ENCODE results near the gene IFI27L2.

Gene IFI27L2

GRCh38 chr14:94103554-94104150 lies 25.8 kb downstream of the IFI27L2 start:
- FAIRE-seq (no peak), DNase-seq (ENCODE audit: low spot score) (no peak)

DNA sequence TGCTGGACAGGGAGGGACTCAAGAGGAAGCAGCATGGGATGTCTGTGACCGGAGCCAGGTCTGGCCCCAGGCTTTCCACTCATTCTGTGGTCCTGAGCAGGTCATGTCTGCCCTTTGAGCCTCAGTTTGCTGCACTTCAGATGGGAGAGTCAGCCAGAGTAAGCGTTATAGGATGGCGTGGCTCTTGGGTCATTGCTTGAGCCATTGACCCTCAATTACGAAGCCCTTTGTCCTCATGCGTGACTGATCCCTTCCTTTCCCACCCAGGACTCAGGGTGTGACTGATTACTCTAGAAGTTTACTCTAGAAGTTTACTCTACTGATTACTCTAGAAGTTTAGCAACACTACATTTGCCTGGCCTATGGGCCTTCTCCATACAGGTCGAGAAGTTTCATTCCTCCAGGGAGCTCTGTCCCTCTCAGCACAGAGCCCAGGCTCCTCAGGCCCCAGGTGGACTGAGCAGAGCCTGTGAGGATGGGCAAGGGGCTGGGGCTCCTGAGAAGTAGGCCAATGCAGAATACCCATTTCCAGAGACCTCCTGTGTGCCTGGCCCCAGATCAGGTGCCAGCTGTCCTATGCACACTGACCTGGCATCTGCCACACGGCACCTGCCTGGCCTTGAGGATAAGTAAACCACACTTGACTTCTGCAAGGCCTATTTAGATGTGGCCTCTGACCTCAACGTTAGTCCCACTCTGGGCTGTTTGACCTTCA lies 26.5 kb downstream of the IFI27L2 start:
- DNase-seq (ENCODE audit: low spot score) (no peak), FAIRE-seq (no peak)

DNA sequence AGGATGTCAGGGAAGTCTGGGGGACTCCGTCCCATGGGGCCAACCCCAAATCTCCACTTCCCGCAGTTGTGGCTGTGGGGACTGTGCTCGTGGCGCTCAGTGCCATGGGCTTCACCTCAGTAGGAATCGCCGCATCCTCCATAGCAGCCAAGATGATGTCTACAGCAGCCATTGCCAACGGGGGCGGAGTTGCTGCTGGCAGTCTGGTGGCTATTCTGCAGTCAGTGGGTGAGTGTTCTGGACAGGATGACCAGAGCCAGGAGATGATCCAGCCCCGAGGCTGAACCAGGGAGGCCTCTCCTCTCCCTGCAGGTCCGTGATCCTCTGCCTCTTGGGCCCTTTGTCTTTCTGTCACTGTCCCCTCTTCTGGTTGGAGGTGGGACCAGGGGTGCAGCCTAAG lies 27.7 kb downstream of the IFI27L2 start:
- DNase-seq (ENCODE audit: low spot score) (no peak), FAIRE-seq (no peak)

DNA sequence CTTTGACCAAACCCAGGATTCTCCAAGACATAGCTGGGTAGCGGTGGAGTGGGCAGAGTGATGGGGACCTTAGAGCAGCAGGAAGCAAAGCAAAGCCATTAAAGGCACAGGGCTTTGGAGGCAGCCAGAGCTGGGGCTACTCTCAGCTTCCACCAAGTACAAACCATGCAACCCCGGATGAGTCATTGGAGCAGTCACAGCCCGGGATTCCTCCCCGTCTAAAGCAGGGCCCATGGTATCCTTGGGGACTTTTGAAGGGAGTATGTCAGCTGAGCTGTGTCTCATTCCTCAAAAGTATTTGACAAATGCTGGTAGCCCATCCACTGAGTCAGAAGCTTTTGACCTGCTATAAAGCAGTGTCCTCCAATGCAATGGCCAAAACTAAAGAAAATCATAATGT lies 28.6 kb downstream of the IFI27L2 start:
- peak; percentile 57 for DNase-seq (ENCODE audit: low spot score)
- FAIRE-seq: peak; percentile 38

- no peak for DNase-seq (ENCODE audit: low spot score)
- no peak for FAIRE-seq
Measured at GRCh38 chr14:94099006-94099405, 30.4 kb downstream of the IFI27L2 start.

- no peak for FAIRE-seq
- DNase-seq (ENCODE audit: low spot score): no peak
Measured at GRCh38 chr14:94098326-94098992, 30.9 kb downstream of the IFI27L2 start.

DNA sequence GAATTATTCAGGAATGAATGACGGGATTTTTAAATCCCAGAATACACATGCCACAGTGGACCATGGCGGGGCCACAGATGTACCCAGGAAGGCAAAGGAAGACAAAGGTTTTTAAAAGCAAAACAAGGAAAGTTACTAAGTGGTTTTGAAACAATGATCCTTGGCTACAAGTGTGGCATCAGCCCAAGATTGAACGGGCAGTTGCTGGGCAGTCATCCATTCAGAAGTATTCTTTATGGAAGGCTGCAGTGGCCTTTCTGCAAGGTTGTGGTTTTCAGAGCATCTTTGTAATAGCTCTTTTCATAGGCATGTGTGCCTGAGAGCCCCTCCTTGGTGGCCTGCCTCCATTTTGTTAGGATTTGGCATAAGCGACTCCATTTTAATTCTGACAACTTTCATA lies 32.3 kb downstream of the IFI27L2 start:
- DNase-seq (ENCODE audit: low spot score): no peak
- no peak for FAIRE-seq

- DNase-seq (ENCODE audit: low spot score): no peak
- FAIRE-seq: no peak
Measured at GRCh38 chr14:94093418-94093817, 36.0 kb downstream of the IFI27L2 start.

- DNase-seq (ENCODE audit: low spot score): peak; percentile 46
Measured at GRCh38 chr14:94089479-94089878, 39.9 kb downstream of the IFI27L2 start.

DNA sequence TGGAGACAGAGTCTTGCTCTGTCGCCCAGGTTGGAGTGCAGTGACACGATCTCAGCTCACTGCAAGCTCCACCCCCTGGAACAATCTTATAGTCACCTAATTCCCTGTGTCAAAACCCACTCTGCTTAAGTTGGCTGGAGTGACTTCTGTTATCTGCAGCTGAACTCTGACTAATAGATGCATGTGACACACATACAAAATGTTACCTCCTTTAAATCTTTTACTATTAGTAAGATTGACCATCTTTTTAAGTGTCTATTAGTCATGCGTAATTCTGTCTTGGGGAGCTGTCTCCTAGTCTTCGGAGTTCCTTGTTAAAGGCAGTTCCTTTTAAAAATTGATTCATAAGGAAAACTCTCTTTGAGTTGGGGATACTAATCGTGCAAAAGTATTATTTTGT lies 40.9 kb downstream of the IFI27L2 start:
- DNase-seq (ENCODE audit: low spot score): peak; percentile 44
- FAIRE-seq: peak; percentile 7

More at GRCh38 chr14:94089479-94089878, 39.9 kb downstream of the IFI27L2 start:
- FAIRE-seq: no peak

- FAIRE-seq (no peak), DNase-seq (ENCODE audit: low spot score) (no peak)
Measured at GRCh38 chr14:94087891-94088290, 41.5 kb downstream of the IFI27L2 start.

GRCh38 chr14:94081386-94081820 lies 48.0 kb downstream of the IFI27L2 start:
- FAIRE-seq: no peak

GRCh38 chr14:94080621-94081385 lies 48.6 kb downstream of the IFI27L2 start, which contains the start of the genes DDX24 and IFI27L1:
DDX24 (minus strand) TSS chr14:94081202; CDS start chr14:94079742, 1,460 bp downstream.
IFI27L1 (plus strand) TSS chr14:94081310; CDS start chr14:94096938, 15,628 bp downstream.
- DNase-seq (ENCODE audit: low spot score) (peak; percentile 73), FAIRE-seq (peak; percentile 15)

More at GRCh38 chr14:94081386-94081820, 48.0 kb downstream of the IFI27L2 start:
- DNase-seq (ENCODE audit: low spot score): no peak

DNA sequence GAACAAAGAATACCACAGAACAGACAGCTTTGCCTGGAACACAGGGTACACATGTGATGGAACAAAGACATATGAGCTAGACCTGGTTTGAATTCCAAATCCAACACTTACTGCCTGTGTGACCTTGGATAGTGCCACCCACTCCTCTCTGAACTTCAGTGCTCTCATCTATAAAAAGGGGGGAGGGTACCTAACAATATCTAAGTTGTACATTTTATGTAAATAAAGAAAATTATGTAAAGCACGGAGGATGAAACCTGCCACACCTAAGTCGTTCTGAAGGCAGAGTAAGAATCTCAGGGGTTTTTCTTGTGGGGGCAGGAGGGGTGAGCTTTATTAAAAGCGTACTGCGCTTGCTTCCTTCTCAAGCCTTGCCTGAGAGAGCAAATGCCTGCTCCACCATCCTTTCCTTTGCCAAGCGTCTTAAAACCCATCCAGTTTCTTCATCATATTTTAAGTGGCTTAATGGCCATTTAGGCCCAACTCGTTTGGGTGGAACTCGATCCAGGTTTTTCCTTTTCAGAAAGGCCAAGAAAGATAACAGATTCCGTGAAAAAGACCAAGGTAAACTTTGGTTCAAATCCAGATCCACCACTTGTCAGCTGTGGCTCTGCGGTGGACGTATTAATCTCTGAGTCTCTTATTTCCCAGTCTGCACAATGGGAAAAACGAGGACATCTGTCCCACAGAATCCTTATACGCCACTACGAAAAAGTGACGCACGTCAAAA lies 49.3 kb downstream of the IFI27L2 start:
- FAIRE-seq: no peak
- no peak for DNase-seq (ENCODE audit: low spot score)

DNA sequence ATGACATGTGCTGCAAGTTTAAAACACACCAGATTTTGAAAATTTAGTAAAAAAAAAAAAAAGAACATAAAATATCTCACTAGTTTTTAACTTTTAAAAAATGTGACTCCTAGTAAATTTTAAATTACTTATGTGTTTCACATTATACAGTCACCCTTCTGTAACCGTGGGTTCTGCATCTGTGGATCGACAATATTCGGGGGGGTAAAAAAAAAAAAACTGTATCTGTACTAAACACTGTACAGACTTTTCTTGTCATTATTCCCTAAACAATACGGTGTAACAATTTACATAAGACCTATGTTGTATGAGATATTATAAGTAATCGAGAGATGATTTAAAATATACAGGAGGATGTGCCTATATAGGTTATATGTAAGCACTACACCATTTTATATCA lies 51.6 kb downstream of the IFI27L2 start:
- DNase-seq (ENCODE audit: low spot score) (no peak), FAIRE-seq (no peak)
